IPS-20b (cell line): ENCODE measurements around the gene IGLL1.
"Not testable (repeated sequence)": the region's sequence is repeated elsewhere in the genome, so short reads cannot be mapped to it uniquely, and the experiment has no call there.

Experiments
- H3K27ac ChIP-seq: one replicate; pipeline ENCODE4 v1.5.1; 2013; ENCODE audit warnings: low read length
- H3K27me3 ChIP-seq: 2 replicates; pipeline ENCODE4 v1.6.1; 2013; ENCODE audit warnings: mild to moderate bottlenecking, low read length, inconsistent platforms; ENCODE audit not compliant: insufficient read depth
- H3K36me3 ChIP-seq: 2 replicates; pipeline ENCODE4 v1.6.1; 2013; ENCODE audit warnings: low read depth, mild to moderate bottlenecking, inconsistent platforms, low read length, moderate library complexity; ENCODE audit not compliant: insufficient read depth
- H3K4me1 ChIP-seq: 2 replicates; pipeline ENCODE4 v1.6.1; 2013; ENCODE audit warnings: mild to moderate bottlenecking, control low read depth, inconsistent platforms, low read length, moderate library complexity; ENCODE audit not compliant: insufficient read depth
- H3K4me3 ChIP-seq: 2 replicates; pipeline ENCODE4 v1.5.1; 2013; ENCODE audit warnings: mild to moderate bottlenecking, low read length, inconsistent platforms
- H3K9ac ChIP-seq: 2 replicates; pipeline ENCODE4 v1.6.1; 2013; ENCODE audit warnings: low read depth, mild to moderate bottlenecking, inconsistent platforms, low read length, moderate library complexity
- H3K9me3 ChIP-seq: 2 replicates; pipeline ENCODE4 v1.6.1; 2013; ENCODE audit warnings: mild to moderate bottlenecking, low read depth, low read length, inconsistent platforms; ENCODE audit not compliant: insufficient read depth

The IGLL1 gene

DNA sequence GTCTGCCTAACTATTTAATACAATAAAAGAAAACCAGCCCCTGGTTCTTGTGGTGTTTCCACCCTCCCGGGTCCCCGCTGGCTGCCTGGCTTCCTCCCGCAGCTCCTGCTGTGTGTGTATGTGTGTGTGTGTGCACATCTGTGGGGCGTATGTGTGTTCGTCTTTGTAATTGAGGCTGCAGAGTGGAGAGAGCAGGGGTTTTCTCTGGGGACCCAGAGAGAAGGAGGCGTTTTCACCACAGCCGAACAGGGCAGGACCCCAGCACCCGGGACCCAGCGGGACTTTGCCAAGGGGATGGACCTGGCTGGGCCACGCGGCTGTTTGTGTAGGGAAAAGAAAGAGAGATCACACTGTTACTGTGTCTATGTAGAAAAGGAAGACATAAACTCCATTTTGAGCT, 42.7 kb downstream of the IGLL1 start:
- Histone ChIP-seq H3K4me3 (peak overlapping the region; percentile 57), H3K4me1 (peaks cover 42% of the 10 kb centered on the region), H3K27me3 (peaks cover 19% of the 10 kb centered on the region; the same call in 1 of the 2 replicates), H3K9me3 (no peaks in the 10 kb centered on the region), H3K9ac (peak overlapping the region; percentile 73), H3K27ac (no peak overlapping the region), H3K36me3 (no peaks in the 10 kb centered on the region; the same call in 1 of the 2 replicates)

DNA sequence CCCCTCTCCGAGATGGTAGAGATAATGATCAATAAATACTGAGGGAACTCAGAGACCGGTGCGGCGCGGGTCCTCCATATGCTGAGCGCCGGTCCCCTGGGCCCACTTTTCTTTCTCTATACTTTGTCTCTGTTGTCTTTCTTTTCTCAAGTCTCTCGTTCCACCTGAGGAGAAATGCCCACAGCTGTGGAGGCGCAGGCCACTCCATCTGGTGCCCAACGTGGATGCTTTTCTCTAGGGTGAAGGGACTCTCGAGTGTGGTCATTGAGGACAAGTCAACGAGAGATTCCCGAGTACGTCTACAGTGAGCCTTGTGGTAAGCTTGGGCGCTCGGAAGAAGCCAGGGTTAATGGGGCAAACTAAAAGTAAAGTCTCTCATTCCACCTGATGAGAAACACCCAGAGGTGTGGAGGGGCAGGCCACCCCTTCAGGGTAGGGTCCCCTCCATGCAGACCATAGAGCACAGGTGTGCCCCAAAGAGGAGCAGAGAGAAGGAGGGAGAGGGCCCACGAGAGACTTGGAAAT, 43.2 kb downstream of the IGLL1 start:
- Histone ChIP-seq H3K4me1 (peaks cover 44% of the 10 kb centered on the region), H3K9me3 (no peaks in the 10 kb centered on the region), H3K27me3 (peaks cover 24% of the 10 kb centered on the region; the same call in 1 of the 2 replicates), H3K4me3 (peak overlapping the region; percentile 57), H3K36me3 (no peaks in the 10 kb centered on the region; the same call in 1 of the 2 replicates), H3K27ac (no peak overlapping the region), H3K9ac (peak overlapping the region; percentile 73)

DNA sequence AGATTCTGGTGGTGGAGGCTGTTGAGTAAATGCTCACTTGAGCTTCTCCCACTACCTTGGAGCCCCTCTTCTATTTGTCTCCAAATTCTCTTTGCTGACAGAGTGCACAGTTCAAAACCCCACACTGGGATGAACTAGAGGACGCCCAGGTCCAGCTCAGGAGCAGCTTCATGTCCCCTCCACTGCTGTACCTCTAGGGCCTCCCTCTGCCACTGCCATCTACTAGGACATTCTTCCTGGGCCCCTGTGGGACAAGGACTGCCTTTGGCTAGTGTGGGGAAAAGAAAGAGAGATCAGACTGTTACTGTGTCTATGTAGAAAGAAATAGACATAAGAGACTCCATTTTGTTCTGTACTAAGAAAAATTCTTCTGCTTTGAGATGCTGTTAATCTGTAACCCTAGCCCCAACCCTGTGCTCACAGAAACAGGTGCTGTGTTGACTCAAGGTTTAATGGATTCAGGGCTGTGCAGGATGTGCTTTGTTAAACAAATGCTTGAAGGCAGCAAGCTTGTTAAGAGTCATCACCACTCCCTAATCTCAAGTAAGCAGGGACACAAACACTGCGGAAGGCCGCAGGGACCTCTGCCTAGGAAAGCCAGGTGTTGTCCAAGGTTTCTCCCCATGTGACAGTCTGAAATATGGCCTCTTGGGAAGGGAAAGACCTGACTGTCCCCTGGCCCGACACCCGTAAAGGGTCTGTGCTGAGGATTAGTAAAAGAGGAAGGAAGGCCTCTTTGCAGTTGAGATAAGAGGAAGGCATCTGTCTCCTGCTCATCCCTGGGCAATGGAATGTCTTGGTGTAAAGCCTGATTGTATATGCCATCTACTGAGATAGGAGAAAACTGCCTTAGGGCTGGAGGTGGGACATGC, 44.1 kb downstream of the IGLL1 start:
- Histone ChIP-seq H3K4me1 (peaks cover 44% of the 10 kb centered on the region), H3K9ac (peak overlapping the region; percentile 45), H3K27me3 (peaks cover 25% of the 10 kb centered on the region), H3K4me3 (peak overlapping the region; percentile 36; the same call in 1 of the 2 replicates)
- not testable (repeated sequence) for H3K36me3 ChIP-seq, H3K27ac ChIP-seq, H3K9me3 ChIP-seq

DNA sequence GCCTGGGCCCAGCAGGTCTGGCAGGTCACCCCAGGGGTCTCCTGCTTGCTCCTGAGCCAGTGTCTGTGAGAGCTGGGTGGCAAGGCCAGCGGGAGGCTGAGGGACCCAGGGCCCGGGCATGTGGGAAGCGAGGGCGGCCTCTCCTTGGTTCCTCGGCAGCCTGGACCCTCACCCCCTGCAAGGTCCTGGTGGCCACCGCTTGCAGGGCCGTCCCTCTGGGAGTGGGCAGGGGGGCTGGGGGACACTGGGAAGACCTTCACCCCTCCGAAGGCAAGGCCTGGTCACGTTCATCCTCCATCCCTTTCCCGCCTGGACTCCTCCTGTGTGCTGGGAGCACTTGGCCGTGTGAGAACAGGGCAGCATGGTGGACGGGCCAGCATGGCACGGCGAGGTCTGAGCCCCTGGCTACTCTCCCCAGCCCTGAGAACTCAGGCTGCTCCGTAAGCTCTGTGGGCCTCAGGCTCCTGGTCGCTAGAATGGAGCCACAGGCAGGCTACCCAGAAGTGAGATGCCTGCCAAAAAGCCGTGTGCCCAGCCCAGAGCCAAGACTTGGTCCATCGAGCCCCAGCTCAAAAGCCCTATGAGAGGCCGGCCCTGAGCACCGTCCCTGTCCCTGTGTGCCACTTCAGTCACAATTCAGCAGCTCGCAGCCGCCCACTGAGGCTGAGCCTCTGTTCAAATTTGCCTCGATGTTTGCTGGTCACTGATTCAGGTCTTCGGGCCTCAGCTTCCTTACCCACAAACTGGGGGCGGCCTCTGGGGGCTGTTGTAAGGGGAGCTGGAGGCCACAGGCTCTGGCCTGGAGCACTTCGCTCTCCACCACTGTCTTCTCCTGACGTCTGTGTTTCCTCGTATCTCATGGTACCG, 45.0 kb downstream of the IGLL1 start:
- Histone ChIP-seq H3K4me3 (no peak overlapping the region; the same call in 1 of the 2 replicates), H3K9ac (peak overlapping the region; percentile 45; the same call in 1 of the 2 replicates), H3K36me3 (no peaks in the 10 kb centered on the region; the same call in 1 of the 2 replicates), H3K27me3 (peaks cover 25% of the 10 kb centered on the region), H3K9me3 (no peaks in the 10 kb centered on the region), H3K4me1 (peaks cover 44% of the 10 kb centered on the region), H3K27ac (no peak overlapping the region)

GRCh38 chr22:23534201-23534850, 45.8 kb downstream of the IGLL1 start:
- H3K27me3 ChIP-seq: peaks cover 25% of the 10 kb centered on the region
- no peak overlapping the region for H3K27ac ChIP-seq
- H3K4me1 ChIP-seq: peaks cover 44% of the 10 kb centered on the region
- H3K36me3 ChIP-seq: no peaks in the 10 kb centered on the region; the same call in 1 of the 2 replicates
- H3K9ac ChIP-seq: peak overlapping the region; percentile 45; the same call in 1 of the 2 replicates
- H3K9me3 ChIP-seq: no peaks in the 10 kb centered on the region
- no peak overlapping the region for H3K4me3 ChIP-seq

DNA sequence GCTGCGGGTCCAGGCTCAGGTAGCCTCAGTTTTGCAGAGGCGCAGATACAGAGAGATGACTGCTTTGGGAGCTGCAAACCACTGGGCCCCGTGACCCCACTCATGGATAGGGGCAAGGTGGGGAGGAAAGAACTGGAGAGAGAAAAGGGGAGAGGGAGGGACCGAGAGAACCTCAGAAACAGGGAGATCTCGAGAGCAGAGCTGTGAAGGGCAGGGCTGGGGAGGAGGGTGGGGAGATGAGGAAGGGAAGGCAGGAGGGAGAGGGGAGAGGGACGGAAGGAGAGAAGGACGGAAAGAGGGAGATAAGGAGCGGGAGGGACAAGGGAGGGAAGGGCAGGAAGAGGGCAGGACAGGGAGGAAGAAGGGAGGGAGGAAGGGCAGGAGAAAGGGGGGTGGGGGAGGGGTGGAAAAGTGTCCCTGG, 46.3 kb downstream of the IGLL1 start:
- no peaks in the 10 kb centered on the region for H3K36me3 ChIP-seq
- peak overlapping the region; percentile 40; the same call in 1 of the 2 replicates for H3K4me3 ChIP-seq
- no peaks in the 10 kb centered on the region for H3K9me3 ChIP-seq
- peaks cover 21% of the 10 kb centered on the region for H3K27me3 ChIP-seq
- H3K27ac ChIP-seq: no peak overlapping the region
- peaks cover 44% of the 10 kb centered on the region for H3K4me1 ChIP-seq
- H3K9ac ChIP-seq: peak overlapping the region; percentile 73; the same call in 1 of the 2 replicates

GRCh38 chr22:23533328-23533762, 46.7 kb downstream of the IGLL1 start:
- no peak overlapping the region for H3K27ac ChIP-seq
- no peaks in the 10 kb centered on the region for H3K9me3 ChIP-seq

GRCh38 chr22:23532731-23533130, 47.4 kb downstream of the IGLL1 start:
- H3K9me3 ChIP-seq: no peaks in the 10 kb centered on the region
- peak overlapping the region; percentile 73; the same call in 1 of the 2 replicates for H3K9ac ChIP-seq
- no peak overlapping the region for H3K27ac ChIP-seq
- H3K4me3 ChIP-seq: no peak overlapping the region
- peaks cover 14% of the 10 kb centered on the region for H3K27me3 ChIP-seq
- H3K36me3 ChIP-seq: no peaks in the 10 kb centered on the region
- peaks cover 41% of the 10 kb centered on the region for H3K4me1 ChIP-seq

More at GRCh38 chr22:23533328-23533762, 46.7 kb downstream of the IGLL1 start:
- peak overlapping the region; percentile 40; the same call in 1 of the 2 replicates for H3K4me3 ChIP-seq
- H3K36me3 ChIP-seq: no peaks in the 10 kb centered on the region
- H3K9ac ChIP-seq: peak overlapping the region; percentile 73; the same call in 1 of the 2 replicates
- peaks cover 18% of the 10 kb centered on the region for H3K27me3 ChIP-seq
- peaks cover 44% of the 10 kb centered on the region for H3K4me1 ChIP-seq

GRCh38 chr22:23531966-23532705, 48.0 kb downstream of the IGLL1 start:
- Histone ChIP-seq H3K4me3 (no peak overlapping the region), H3K36me3 (no peaks in the 10 kb centered on the region), H3K27me3 (peaks cover 11% of the 10 kb centered on the region), H3K9ac (no peak overlapping the region; the same call in 1 of the 2 replicates), H3K27ac (no peak overlapping the region), H3K9me3 (no peaks in the 10 kb centered on the region), H3K4me1 (peaks cover 35% of the 10 kb centered on the region)

GRCh38 chr22:23531283-23531956, 48.7 kb downstream of the IGLL1 start:
- Histone ChIP-seq H3K36me3 (no peaks in the 10 kb centered on the region), H3K27me3 (peaks cover 9% of the 10 kb centered on the region; the same call in 1 of the 2 replicates), H3K4me1 (peaks cover 31% of the 10 kb centered on the region), H3K4me3 (no peak overlapping the region), H3K9ac (no peak overlapping the region), H3K27ac (no peak overlapping the region), H3K9me3 (no peaks in the 10 kb centered on the region)
